NT2/D1 (cell line): Measurements from ENCODE around the gene TEP1.

Source experiments
- SUZ12 ChIP-seq: IDR thresholded peaks from 2 replicates; pipeline ENCODE4 v1.6.1; 2011; ENCODE audit not compliant: insufficient read length, insufficient read depth; ENCODE audit errors: extremely low read depth
- YY1 ChIP-seq: IDR thresholded peaks from 2 replicates; pipeline ENCODE4 v1.6.1; 2011; ENCODE audit not compliant: insufficient read length, insufficient read depth
- ZNF274 ChIP-seq: IDR thresholded peaks from 2 replicates; pipeline ENCODE4 v1.6.1; 2011; ENCODE audit warnings: mild to moderate bottlenecking, low read depth, low read length

DNA sequence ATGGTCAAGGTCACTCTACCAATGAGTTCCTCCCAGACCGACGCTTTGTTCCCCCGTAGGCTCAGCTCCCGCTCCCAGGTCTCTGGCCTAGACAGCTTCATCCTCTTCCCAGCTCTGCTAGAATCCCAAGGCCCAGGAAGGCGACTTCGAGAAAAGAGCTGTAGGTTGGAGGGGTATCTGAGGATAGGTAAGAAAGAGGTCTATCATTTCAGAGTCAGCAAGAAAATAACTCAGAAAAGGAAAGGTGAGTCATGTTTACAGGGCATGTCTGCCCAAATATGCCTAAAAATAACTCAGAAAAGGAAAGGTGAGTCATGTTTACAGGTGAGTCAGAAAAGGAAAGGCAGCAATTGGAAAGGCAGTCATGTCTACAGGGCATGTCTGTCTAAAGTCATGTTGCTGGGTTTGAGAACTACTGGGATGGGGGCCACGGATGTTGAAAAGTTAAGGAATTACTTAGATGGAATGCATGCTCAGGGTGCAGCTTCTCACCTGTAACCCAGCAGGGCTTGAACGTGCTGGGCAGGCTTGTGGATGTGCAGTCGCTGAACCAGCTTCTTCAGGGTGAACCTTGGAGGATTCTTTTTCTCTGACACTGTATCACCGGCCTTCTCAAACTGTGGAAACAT lies 12.2 kb downstream of the TEP1 start:
- no peak for TF ChIP-seq YY1
- no peak for TF ChIP-seq ZNF274
- no peak for TF ChIP-seq SUZ12
